OCI-M1 (cell line): Measurements from ENCODE around the gene HBS1L.
A peak's percentile ranks its signal among the peaks of the same experiment; 100 is the strongest.

Source experiments
- DNase-seq: peaks from one replicate; lab custom pipeline; 2025; lab: John Stamatoyannopoulos, UW

Gene HBS1L

DNA sequence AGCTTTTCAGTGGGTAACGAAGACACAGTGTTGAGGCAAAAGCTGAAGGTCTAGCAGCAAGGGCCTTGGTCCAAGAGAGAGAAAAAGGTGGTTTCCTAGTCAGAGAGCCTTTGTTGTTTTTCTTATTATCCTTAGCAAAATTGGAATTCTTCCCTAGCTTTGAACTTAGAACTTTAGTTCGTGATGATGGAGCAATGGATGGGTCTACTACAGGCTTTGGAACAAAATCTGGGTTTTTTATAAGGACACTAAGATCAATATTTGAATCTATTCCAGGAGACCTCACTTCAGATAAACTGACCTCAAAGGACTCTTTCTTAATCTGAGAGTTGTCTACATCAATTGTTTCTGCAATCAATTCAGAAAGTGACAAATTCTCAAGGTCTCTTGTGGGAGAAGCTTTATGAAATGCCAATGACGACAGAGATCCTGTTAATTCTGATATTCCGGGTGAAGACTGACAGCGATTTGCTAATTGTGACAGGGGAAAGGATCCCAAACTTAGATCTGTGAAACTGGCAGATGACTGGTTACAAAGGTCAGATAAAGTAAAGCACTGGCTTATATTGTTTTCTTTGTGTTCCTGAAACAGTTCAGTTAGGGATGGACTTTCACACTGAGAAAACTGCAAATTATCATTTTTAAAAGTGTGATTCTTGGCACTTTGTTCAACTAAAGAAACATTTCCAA, 17.7 kb downstream of the HBS1L start:
- no peak for DNase-seq

DNA sequence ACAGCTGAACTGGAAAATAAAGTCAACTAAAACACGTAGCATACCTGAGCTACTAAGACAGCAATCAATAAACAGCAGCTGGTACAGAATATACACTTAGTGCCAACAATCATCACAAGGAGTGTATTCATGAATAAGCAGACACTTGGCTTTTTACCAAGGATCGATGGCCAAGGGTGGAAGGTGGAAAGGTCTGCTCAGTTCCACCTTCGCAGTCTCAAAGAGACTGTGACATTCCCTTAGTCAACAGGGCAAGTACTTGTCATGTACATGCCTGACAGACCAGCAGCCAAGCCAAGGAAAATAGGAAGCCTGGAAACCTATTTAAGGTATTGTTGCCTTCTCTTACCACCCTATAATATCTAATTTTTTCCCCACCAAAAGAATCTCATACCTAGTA, 21.4 kb downstream of the HBS1L start:
- no peak for DNase-seq

DNA sequence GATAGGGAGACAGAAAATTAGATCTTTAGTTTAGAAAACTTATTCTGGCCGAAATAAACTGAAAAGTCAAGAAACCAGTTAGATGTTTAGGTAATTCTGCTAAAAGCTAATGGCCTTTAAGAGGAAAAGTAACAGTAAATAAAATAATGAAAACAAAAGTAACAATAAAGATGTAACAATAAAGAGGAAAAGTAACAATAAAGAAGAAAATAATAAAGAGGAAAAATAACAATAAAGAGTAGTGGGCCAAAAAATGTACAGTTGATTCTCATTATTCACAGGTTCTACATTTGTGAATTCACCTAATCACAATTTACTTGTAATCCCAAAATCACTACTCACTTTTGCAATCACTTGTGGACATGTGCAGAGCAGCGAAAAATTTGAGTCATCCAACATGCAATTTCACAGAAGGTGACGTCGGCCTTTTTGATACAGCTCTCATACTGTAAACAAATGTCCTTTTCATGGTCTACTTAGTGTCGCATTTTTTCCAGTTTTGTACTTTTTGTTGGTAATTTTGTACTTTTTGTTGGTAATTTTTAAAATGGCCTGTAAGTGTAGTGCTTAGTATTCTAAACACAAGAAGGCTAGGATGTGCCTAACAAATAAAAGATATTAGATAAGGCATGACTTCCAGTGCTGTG, 24.0 kb downstream of the HBS1L start:
- DNase-seq, result peak; percentile 38

DNA sequence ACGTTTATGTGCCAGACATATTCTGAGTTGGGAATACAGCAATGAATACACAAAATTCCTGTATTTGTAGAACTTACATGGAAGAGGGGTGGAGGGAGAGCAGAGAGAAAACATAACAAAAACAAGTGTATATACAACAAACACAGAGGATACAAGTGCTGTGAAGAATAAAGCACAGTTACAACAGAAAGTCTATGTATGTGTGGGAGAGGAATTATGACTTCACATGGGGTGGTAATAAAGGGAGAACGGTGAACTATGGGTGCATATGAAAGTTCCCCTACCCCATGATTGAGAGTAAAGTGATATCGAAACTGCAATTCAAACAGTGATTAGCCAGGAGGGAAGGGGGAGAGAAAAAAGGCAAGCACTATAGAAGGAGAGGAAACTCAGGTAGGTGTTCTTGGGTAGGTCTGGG, 24.6 kb downstream of the HBS1L start:
- no peak for DNase-seq

DNA sequence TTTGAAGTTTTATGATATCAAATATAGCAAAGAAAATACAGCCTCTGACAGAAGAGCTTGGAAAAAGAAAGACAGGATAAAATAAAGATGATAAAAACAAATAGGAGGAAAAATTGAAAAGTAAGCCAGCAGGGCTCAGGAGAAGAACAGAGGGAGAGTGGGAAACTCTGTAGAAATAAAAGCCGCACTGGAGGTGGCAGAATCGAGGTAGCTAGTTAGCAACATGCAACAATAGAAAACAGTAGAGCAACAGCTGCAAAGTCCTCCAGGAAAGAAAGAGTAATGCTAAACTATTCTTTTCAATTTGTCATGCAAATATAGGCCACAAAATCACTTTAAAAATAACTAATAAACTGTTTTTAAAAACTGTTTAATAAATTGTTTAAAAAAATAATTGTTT, 28.8 kb downstream of the HBS1L start:
- DNase-seq, result no peak

DNA sequence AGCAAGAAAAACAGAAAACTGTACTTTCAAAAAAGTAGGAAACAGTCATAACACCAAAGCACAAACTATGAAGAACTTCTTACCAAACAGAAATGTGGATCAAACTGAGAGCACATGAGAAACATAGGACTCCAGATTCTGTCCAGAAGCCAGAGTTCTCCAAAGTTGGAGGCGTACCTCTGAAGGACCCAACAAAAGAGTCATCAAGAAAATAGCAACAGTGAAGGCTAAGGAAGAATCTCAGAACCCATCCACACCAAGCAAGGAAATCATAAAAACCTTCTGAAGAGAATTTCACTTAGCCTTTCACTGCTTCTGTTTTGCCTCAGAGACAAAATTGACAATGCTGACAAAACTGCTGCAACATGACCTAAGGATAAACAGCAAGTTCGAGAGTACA, 29.4 kb downstream of the HBS1L start:
- no peak for DNase-seq

DNA sequence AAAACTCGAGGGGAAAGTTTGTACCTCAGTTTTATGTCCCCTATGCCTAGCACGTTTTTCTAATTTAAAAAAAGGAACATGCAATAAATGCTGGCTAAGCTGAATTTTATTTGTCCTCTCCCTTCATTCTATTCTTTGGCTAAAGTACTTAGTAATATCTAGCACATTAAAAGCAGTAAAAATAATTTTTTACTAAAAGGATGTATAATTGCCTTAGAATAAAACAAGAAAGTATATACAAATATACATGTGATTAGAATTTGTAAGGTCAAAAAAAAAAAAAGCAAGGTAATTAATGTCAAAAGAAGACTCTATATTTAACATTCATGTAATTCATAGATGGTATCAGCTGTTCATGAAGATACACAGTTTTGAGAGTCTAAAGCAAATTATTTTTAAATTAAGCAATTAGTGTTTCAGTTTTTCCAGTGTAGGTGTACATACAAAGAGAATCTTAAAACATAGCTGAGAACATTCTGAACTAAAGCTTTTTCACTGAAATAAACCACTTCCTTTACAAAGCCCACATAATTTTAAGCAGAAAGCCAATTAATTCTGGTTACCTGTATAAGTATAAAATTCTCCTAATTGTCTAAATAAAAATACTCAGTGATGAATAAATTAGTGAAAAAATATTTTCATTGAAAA, 32.4 kb downstream of the HBS1L start:
- DNase-seq, result no peak

DNA sequence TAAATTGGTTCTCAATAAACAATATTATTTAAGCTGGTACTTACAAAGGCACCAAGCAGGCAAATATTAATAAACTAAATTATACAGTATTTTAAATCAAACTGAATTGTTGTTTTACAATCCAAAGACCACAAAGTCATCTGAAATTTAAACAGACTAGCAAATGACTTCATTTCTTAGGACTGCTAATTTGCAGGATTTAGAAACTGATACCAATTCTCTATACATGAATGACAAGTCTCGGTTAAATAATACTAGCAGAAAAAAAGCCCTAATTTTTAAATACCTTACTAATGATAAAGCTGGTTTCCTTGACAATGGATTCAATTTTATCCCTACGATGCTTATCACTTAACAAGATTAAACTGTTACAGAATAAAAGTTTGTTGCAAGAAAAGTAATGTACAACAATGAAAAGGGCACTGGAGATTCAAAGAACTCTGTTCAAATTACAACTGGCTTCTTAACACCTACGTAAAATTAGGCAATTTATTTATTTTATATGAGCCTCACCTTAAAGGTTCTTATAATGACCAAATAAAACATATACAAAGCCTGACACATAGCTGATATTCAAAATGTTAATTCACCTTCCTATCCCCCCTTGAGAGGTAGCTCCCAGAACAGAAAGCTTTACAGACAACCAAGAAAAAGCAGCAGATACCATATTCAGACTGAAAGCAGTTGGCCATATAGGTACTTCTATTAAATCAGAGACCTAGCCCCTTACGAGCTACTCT, 33.1 kb downstream of the HBS1L start:
- no peak for DNase-seq

DNA sequence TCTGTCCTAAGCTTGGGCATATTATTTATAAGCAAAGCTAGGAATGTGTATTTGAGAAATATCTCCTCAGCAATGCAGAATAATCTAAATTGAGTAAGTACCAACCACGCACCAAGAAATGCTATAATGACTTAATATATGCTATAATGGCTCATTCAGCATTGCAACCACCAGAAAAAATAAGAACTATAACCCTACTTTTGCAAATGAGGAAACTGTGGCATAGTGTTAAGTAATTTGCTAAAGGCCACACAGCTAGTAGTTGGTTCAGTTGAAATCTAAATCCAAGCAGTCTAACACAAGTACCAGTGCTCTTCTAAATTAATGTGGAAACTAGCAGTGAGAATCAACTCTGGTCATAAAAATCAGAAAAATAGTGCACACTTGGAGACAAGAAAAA, 35.7 kb downstream of the HBS1L start:
- no peak for DNase-seq

DNA sequence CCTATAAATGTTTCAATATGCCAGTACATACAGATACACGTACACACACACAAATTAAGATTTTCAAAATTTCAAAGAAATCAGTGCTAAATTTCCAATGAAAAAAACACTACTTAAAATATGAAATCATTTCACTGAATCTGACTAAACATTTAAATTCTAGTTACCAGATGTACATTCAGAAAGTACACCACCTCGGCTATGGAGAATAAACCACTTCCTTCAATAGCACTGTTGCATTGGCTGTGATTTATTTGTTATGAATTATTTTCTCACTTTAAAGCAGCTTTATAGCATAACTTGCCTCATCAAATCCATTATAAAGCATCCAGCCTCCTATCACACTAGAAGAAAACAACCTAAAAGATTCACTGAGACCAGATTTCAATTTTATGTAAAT, 36.6 kb downstream of the HBS1L start:
- no peak for DNase-seq

DNA sequence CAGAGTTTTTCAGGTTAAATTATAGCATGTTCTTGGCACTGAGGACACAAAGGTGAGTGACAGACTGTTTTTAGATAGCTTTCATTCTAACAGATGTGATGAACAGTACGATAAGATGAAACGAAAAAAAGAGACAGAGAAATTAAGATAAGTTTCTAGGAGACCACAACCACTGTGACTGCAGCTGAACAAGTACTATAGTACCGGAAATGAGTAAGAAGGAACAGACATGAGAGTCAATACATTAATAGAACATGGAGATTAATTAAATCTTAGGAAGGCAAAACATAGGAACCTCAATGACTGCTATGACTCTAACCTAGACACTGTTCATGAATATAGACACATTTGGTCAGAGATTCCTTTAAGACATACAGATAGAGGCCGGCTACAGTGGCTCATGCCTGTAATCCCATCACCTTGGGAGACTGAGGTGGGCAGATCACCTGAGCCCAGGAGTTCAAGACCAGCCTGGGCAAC, 40.2 kb downstream of the HBS1L start:
- no peak for DNase-seq

DNA sequence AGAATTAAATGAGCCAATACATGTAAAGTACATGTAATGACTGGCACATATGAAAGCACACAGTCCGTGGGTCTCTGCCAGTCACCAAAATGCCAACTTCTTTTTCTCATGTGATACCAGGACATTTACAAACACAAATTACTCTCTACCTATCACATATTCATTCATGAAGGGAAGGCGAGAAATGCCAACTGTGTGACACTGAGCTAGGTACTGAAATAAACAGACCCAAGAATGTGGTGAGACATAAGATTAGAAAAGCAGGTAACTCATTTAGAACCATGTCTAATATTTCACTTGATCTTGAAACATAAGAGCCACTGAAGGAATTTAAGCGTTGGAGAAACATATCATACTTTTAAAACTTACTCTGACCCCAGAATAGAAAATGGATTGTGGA, 41.4 kb downstream of the HBS1L start:
- DNase-seq, result no peak

DNA sequence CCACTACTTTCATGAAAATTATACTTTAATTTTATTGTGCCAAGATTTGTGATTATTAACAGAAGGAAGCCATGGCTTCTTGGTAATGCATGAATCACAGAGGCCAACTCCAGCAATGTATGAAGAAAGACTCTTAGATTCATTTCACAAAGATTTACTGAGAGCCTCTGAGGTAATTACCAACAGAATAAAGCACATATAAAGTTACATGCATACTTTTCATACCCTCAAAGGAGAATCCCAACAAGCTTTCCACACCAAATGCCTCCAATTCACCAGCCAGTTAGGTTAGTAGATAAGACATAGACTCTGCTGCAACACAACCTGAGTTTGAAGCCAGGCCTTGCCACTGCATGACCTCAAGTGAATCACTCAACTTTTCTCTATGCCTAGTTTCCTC, 41.9 kb downstream of the HBS1L start:
- no peak for DNase-seq

DNA sequence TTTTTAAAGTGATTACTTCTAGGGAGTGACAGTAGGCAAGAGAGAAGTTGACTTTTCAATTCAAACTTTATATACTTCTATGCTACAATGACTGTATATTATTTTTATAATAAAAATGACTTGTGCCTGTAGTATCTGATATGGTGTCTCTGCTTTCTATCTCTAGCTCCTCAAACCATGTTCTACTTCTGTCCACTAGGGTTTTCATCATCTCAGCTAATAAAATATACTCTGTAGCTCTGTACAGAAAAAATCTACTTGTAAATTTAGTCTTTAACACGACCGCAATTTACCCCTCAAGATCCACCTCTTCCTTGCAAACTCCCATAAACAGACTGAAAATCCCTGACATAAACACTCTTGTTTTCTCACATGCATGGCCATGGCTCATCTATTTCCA, 42.3 kb downstream of the HBS1L start:
- peak; percentile 30 for DNase-seq

DNA sequence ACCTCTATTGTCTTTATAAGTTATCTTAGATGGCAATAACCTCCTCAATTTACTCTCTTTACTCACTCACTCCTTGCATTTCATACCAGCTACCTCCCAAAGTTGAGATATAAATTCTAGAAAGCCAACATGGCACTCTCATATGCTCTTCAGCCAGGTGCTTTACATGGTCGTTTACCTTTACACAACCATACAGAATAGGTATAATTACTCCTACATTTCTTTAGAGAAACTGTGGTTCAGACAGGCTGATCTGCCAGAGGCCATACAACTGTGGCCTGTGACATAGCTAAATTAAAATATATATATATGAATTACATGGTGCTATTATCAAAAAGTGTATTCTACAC, 45.7 kb downstream of the HBS1L start:
- no peak for DNase-seq

DNA sequence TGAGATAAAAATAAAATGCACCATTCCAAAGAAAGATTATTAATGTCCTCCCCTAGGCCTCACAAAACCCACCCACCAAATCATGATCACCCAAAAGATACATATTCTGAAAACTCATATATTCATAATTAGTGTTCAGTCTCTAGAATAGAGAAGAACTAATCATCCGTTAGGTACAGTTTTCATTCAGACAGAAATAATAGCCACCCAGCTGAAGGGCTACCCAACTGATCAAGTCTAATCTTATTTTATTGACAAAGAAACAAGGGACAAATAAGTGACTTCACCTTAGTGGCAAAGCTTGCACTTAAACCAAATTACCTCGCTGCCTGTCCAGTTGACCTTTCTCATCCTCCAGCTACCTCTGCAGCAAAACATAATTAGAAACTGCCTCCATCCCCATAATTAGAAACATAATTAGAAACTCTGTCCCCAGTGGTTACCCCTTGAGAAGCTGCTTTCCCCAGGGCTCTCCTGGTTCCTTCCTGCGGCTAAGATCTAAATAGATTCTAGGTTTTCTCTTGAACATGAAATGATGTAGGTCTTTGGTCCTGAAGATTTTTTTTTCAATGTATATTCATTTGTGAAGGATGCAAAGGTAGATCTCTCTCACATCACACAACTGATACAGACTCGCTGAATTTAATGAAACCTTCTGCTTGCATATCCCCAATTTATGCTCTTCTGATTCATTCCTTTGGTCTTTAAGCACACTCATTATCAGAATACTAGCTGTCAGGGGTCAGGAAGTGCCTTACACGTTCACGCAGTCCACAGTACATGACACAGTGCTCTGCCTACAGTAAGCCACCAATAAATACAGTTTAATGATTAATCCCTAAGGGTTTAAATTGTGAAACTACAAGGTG, 46.3 kb downstream of the HBS1L start:
- DNase-seq, result no peak

DNA sequence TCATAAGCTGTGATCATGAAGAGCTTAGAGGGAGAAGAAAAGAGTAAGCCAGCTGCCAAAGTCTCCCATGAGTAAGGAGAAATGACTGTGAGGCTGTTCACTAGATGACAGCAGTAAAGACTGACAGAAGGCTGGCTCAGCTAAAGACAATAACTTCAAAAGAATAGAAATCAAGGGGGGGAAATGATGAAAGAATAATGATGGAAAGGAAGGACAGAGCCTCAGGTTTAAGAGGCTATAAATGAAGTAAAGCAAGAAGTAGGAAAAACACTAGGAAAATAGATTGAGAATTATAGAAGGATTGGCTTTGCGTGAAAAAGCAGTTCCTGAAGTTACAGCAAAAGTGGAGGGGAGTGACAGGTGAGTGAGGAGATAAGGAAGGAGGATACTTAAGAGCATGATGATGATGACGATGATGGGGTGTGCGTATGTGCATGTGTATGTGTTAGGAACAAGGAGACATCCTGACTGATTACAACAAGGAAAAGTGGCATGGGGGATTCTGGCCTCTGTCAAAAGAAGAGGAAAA, 48.2 kb downstream of the HBS1L start:
- no peak for DNase-seq

DNA sequence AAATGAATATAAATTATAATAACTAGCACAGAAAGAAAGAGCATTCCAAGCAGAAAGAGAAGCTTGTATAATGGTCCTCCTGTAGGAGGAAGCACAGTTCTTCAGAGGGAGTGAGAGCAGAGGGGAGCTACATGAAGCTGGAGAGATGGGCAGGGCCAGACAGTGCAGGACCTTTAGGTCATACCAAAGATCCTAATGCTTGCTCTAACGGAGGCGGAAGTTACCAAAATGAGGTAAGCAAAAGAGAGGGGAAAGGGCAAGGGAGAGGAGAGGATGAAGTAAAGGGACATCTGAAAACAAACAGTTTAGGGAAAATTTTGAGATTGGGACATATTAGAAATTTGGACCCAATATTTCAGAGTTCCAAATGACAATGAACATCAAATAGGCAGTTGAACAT, 50.2 kb downstream of the HBS1L start:
- peak; percentile 32 for DNase-seq

DNA sequence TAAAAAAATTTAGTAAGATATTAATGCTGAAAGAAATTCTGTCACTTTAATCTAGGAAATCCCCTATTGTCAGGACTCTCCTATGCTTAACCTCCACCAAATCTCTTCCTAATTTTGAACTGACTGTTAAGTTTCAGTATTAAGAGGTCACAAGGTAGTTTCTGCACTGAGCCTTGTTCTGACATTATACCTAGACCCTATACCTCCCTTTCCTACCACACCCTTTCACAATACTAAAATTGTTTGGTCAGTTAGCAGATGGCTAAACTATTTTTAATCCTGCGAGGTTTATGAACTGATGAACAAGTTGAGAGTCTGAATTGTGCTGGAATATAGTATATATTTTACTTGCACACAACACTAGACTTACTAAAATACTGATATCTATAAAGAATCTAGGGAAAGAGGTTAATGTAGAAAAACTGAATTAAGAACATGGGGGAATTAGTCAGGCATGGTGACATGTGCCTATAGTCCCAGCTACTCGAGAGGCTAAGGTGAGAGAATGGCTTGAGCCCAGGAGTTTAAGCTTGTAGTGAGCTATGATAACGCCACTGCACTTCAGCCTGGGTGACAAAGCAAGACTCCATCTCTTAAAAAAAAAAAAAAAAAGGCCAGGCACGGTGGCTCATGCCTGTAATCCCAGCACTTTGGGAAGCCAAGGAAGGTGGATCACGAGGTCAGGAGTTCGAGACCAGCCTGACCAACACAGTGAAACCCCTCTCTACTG, 51.5 kb downstream of the HBS1L start:
- no peak for DNase-seq

DNA sequence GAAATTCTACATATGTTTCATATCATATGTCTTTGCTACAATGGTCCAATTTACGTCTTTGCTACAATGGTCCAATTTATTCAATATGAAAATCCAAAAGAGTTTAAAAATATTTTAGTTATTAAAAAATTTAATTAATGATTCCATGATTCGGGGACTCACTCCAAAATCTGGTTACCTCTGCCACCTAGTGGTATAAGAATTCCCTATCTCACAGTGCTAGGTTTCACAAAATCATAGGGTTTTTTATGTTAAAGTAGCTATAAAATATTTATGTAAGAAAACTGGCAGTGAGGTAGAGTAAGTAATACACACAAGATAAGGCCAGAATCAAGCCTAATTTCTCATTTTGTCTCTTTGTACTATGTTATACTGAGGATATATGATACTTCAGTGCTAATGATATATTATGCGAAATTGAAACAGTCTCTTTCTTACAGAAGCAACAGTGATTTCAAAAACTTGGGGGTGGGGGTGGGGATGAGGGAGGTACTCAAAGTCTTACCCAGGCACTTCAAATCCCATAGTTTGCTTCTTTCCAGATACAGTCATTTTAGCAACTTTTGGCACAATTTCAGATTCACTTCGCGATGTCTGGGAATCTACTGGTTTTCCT, 52.3 kb downstream of the HBS1L start:
- peak; percentile 62 for DNase-seq
